ENCODE measurements around the gene DDX49. TPM values are rescaled to one million over a fixed set of nuclear protein-coding genes. Genes with fewer than 3 reads are reported as not detected.

The DDX49 gene
- total and polyA plus RNA-seq, 9 of the 15 experiments (the other 6 are each of a cell fraction or from before 2014, with no cell fraction given) = 1.1 to 113 (median 45.7) TPM

GRCh38 chr19:18931316-18932162, 12.0 kb downstream of the DDX49 start (continued):
- TF ChIP-seq POU5F1 (IDR thresholded peaks at IDR 0.05; ENCODE audit: borderline replicate concordance, low read depth, low read length, partially characterized antibody) (no peak), LCOR (CRISPR knock-in tag; IDR thresholded peaks at IDR 0.05) (no peak), PTBP1 (IDR thresholded peaks at IDR 0.05; ENCODE audit: low read depth, low read length) (0 out of 2 replicates have a peak, but pooled peaks have one; percentile 52), ERF (CRISPR knock-in tag; IDR thresholded peaks at IDR 0.05) (no peak), TFAM (CRISPR knock-in tag; conservative IDR thresholded peaks at IDR 0.05) (no peak), CREB3 (tag; conservative IDR thresholded peaks at IDR 0.05; ENCODE audit: low read depth) (no peak), ZNF561 (CRISPR knock-in tag; conservative IDR thresholded peaks at IDR 0.05) (no peak), HDAC8 (tag; IDR thresholded peaks at IDR 0.05) (no peak)

Data from K562 (cell line).